AG09309 (cell line): Measurements from ENCODE around the gene HIPK2.

ENCODE experiments used
- DNase-seq: peaks from one replicate; pipeline ENCODE4 v3.0.0-alpha.2; 2010; ENCODE audit warnings: low read depth
- H3K4me3 ChIP-seq: 2 replicates; pipeline ENCODE4 v1.5.1; 2011; ENCODE audit warnings: mild to moderate bottlenecking, low read depth, low read length, moderate library complexity; ENCODE audit not compliant: control insufficient read depth
- TF ChIP-seq, protein P1 (sequence below): IDR thresholded peaks from 2 replicates; pipeline ENCODE4 v1.5.1; 2011; ENCODE audit warnings: mild to moderate bottlenecking, low read depth, low read length, inconsistent platforms; ENCODE audit not compliant: insufficient read depth, control insufficient read depth; ENCODE audit errors: missing control alignments

Gene HIPK2

DNA sequence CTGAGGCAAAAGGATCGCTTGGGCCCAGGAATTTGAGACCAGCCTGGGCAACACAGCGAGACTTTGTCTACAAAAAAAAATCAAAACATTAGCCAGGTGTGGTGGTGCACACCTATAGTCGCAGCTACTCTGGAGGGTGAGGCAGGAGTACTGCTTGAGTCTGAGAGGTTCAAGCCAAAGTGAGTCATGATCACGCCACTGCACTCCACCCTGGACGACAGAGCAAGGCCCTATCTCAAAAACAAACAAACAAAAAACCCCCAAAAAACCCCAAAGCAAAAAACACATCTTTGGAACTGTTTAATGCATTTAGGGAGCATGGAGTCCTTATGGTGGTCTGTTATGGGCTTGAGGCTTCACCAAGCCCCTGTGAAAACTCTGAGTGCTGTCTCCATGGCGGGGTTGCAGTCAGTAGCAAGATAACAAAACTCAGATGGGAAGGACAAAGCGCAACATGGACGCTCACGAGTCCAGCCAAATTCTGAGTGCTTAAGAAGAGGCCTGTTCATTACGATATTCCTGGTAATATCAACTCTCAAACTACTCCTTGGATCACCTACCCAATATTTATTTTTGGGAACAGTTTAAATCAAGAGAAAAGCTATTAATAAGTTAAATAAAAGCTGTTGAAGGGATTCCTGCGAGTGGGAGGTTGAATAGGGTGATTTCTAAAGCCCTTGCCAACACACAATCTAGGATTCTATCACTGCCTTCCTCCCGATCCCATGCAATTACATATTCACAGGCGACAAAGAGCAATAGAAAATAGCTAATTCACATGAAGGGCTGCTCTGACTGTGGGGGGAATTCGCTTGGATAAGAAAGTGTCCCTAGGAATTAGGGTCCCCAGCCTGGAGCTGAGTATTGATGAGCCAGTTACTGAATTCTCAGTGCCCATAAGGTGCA, 123.3 kb downstream of the HIPK2 start:
- TF ChIP-seq, protein P1, sequence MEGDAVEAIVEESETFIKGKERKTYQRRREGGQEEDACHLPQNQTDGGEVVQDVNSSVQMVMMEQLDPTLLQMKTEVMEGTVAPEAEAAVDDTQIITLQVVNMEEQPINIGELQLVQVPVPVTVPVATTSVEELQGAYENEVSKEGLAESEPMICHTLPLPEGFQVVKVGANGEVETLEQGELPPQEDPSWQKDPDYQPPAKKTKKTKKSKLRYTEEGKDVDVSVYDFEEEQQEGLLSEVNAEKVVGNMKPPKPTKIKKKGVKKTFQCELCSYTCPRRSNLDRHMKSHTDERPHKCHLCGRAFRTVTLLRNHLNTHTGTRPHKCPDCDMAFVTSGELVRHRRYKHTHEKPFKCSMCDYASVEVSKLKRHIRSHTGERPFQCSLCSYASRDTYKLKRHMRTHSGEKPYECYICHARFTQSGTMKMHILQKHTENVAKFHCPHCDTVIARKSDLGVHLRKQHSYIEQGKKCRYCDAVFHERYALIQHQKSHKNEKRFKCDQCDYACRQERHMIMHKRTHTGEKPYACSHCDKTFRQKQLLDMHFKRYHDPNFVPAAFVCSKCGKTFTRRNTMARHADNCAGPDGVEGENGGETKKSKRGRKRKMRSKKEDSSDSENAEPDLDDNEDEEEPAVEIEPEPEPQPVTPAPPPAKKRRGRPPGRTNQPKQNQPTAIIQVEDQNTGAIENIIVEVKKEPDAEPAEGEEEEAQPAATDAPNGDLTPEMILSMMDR = no peak

DNA sequence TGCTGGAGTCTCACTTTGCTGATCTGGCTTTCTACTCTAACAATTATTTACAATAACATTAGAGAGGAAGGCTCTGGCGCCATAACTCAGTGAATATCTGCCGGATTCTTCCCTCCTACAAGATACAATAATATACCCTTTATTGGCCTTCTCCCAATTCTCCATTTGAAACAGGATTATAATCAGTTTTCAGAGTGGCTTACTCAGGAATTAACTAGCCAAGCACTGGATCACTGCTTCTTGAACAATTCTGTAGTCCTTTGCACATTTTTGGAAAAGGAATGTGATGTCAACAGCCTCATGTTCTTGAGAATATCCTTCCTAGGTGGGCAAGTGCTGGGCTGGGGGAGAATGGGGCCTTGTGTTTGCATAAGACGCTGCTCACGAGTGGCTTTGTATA, 125.9 kb downstream of the HIPK2 start:
- TF ChIP-seq, protein P1 = no peak
- DNase-seq = no peak
- H3K4me3 ChIP-seq = no peak overlapping the region

More for the DNA sequence above, 123.3 kb downstream of the HIPK2 start:
- no peak for DNase-seq
- H3K4me3 ChIP-seq = no peak overlapping the region

DNA sequence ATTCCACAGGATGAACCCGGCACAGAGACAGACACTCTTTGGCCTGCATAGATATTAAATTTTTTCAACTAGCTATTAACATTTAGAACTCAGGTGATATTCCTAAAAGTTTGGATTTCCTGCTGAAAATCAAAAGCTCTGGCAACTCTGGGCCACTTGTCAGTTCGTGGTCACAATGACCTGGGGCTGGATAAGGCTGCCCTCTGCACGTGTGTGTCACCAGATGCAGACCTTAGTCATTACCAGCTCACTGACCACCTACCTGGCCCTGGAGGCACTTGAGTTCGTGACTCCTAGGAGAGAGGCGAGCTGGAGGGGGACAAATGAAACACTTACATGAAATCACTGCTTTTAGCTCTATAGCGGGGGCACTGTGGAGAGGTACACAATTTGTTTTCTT, 126.5 kb downstream of the HIPK2 start:
- no peak overlapping the region for H3K4me3 ChIP-seq
- no peak for DNase-seq
- TF ChIP-seq, protein P1 = no peak

DNA sequence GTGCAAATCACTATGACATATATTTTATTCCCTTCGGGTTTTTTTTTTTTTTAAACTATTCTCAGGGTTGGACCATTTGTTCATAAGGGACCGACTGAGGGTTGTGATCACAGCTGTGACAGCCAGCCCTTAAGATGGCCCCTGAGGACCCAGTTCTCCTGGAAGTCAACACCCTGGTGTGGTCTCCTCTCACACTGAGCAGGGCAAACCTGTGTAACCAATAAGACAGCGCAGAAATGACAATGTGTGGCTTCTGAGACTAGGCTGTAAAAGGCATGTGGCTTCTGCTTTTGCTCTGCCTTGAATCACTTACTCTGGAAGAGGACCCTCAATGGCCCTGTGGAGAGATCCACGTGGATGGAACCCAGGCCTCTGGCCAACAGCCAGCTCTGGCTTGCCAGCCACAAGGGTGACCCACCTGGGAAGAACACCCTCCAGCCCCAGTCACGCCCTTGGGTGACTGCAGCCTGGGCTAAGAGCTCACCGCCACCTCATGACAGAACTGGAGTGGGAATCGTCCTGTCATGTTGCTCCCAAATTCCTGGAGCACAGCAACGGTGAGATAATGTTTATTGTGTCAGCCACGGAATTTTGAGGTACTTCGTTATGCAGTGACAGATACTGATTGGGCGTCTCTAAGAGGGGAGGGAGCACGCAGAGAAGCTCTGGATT, 127.2 kb downstream of the HIPK2 start:
- DNase-seq = no peak
- no peak overlapping the region for H3K4me3 ChIP-seq
- TF ChIP-seq, protein P1 = no peak

DNA sequence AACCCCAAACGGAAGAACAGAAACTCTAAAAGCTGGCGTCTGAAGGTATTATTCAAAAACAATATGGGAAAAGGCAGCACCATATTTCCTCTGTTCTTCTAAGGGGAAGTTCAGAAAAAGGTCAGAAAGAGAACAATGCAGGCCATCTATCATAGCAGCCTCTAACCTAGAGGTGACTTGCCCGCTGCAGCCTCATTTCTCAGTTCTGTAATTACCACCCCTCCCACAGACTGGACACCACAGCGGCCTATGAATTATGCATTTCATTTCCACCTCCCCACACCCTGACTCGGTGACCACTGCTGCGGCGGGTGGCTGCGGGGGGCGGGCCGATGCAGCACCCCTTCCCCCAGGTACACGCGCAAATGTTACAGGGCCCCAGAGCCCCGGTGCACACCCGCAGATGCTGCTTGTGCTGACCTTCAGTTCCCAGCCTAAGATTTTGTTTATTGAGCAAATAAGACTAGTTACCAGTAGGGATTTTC, 128.8 kb downstream of the HIPK2 start:
- no peak overlapping the region for H3K4me3 ChIP-seq
- no peak for DNase-seq
- TF ChIP-seq, protein P1 = no peak

DNA sequence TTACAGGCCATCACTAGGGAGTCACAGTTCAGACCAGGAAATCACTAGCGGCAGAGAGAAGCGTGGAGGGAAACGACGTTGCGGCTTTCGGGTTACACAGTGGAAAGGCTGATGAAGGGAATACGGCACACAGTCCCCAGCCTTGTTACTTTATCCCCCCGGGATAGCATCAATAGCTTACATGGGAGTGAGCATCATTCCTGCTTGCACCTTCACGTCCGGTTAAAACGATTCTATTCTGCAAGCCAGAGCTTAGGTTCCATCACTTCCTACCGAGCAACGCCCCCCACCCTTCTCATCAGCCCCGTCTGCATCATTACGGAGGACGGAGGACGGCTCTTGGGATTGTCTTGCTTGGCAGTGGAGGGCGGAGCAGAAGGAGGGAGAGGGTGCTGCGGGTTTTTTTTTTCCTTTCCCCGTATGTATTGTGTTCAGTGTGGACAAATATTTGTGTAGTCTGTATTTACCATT, 129.4 kb downstream of the HIPK2 start:
- TF ChIP-seq, protein P1 = no peak
- no peak for DNase-seq
- H3K4me3 ChIP-seq = no peak overlapping the region
